ENCODE measurements around the gene IQSEC1.
A peak's percentile ranks its signal among the peaks of the same experiment; 100 is the strongest.

The IQSEC1 gene

DNA sequence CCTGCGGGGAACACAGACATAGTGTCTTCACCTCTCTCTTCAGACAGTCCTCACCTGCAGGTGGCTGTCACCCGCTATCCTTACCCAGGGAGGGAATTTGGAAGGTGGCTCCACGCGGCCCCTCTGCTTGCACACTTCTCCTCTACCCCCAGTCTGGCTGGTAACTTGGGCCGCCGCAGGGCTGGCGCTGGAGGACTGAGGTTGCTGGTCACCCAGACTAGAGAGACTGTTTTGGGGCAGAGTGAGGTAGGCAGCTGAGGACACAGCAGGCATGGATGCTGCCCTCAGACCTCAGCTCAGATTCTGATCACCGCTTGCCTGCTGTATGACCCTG lies 12.6 kb upstream of the IQSEC1 start:
- no peak for DNase-seq (ENCODE audit: low read depth)

DNA sequence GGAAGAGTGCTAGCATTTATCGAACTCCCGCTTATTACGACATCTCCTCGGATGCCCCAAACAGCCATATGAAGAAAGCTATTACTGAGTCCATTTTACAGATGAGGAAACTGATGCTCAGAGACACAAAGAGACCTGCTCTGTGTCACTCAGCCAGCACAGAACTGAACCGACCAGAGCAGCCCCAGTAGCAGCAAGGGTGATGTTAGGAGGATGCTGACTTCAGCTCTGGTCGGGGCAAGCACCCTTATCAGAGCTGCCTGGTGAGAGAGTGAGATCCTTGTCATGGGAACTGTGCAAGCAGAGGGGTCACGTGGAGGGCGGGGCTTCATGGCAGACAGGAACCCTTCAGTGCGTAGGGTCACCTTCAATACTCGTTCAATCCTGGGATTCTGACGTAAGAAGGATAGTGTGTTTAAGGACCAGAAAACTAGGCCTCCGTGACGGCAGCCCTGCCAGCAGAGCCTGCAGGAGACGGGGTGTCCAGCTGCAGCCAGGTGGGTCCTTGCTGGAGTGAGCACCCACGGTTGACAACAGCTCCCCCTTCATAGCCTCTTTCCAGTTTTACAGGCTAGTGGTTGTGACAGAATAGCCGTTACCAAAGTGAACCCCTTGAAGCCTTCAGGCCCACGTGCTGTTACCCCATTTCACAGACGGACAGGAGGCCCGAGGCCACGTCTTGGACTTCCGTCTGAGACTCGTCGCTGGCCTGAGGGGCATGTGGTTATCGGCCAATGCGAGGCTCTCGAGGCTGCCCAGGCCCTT lies 12.0 kb upstream of the IQSEC1 start:
- DNase-seq (ENCODE audit: low read depth): no peak

DNA sequence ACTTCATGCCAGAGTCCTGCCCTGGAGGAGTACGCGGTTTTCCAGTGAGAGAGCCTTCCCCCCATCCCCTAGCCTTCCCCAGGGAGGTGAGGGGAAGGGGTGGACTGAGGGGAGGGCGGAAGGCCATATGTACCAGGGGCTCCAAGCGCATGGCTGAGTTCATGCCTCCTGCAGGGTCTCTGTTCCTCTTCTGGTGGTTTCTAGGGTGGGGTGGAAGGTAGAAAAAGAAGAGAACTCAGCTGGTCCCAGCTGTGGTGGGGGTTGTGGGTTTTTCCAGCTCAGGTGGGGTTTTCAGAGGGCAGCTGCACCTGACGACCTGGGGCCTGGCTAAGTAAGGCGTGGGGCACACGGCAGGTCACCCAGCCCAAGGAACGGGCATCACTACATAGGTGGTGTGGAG lies 10.7 kb upstream of the IQSEC1 start:
- no peak for DNase-seq (ENCODE audit: low read depth)

DNA sequence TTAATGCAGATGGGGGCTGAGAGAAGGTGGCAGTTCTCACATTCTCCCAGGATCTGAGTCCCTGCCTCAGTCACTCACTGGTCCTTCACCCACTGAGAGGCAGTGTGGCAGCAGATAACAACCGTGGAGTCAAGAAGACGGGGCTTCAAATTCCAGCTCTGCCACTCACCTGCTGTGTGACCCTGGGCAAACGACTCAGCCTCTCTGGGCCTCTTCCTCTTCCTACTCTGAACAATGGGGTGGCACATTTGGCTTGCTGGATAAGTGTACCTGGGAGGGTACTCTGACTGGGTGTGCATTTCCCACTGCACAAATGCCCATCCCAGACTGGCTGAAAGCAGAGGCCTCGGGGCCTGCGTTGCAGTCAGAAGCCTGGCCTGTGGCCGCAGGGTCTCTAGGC lies 10.0 kb upstream of the IQSEC1 start:
- DNase-seq (ENCODE audit: low read depth): no peak

DNA sequence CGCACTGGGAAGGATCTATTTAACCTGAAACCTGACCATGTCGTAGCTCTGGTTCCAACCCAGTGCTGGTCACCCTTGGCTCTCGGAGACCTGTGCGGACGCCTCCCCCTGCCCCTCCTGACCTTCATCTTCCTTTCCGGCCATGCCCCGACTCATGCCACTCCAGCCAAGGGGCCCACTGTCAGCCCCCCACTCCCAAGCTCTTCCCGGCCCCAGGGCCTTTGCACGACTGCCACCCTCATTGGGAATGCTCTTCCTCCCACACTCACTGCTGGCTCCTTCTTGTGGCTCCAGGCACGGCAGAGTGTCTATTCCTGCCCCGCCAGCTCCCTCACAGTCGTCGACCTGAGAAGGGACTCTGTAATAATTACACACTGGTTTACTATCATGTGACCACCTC lies 9.4 kb upstream of the IQSEC1 start:
- DNase-seq (ENCODE audit: low read depth): no peak

DNA sequence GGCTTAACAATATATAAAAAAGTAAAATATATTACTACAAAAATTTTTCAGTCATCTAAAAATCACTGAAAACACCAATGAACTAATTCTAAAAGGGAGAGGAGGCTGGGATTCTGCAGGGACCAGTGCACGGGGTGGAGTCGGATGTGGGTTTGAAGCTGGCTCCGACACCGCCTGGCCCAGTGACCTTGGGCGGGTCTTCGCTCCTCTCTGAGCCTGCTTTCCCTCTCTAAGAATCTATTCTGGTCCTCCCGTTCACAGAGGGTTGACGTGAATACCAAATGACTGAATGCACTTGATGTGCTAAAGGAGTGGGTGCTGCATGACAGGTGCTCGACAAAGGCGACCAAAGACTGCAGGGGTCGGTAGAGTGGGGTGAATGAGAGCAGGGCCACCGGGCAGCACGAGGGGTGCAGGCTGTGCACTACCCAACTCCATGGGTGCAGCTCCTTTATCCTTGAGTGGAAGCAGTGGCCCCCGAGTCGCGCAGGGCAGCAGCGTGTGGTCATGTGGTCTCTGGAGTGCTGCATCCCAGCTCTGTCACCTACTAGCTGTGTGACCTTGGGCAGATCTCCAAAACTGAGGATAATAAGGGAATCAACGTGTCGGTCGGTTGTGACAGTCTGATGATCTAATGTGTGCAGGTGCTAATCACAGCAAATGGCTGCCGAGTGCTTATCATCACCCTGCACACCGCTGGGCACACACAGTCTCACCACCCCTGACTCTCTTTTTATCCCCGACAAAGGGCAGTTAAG lies 8.6 kb upstream of the IQSEC1 start:
- DNase-seq (ENCODE audit: low read depth): no peak

DNA sequence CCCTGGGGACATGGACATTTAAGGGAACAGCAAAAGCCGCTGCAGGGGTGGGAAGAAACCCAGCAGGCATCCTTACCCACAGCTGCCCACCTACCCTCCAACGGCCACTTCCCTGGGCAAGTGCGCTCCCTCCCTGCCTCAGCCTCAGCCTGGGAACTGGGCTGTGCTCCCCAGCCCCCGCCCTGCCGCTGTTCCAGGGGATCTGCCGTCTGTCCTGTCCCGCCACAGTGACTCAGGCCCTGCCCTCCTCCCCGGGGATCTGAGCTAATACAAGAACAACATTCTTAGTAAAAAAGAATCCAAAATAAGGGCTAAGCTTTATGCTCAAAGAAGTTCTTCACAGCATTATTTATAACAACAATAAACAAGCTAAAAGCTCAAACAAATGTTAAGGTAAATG lies 7.4 kb upstream of the IQSEC1 start:
- DNase-seq (ENCODE audit: low read depth): no peak

DNA sequence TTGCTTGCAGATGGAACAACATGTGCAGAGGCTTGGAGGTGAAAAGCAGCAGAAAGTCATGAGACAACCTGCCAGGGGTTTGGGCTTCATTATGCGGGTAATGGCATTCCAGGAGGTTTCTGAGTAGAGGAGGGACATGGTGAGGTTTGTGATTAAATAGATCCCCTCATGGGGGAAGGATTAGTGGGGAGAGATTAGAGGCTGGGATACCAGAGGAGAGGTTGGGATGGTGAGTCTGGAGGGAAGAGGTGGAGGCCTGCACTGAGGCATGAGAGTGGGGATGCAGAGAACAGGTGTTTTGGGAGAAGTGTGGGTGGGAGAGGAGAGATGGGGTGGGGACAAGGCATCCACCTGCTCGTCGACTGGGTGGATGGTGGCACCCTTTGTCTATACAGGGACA lies 6.8 kb upstream of the IQSEC1 start:
- no peak for DNase-seq (ENCODE audit: low read depth)

DNA sequence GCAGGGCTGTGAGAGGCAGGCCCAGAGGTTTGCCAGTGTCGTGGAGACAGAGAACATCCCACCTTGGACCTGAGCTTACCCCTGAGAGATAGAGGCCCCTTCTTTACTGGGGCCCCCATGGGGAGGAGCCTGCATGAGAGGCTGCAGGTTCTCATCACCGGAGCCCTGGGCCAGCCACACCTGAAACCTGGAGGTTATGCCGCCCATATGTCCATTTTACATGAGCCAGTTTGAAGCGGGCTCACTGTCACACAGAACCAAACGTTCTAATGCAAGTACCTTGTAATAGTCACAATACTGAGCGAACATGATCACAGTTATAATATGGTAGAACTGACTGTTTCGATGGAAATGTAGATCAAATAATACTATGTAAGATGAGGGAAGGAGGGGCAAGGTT lies 6.3 kb upstream of the IQSEC1 start:
- no peak for DNase-seq (ENCODE audit: low read depth)

DNA sequence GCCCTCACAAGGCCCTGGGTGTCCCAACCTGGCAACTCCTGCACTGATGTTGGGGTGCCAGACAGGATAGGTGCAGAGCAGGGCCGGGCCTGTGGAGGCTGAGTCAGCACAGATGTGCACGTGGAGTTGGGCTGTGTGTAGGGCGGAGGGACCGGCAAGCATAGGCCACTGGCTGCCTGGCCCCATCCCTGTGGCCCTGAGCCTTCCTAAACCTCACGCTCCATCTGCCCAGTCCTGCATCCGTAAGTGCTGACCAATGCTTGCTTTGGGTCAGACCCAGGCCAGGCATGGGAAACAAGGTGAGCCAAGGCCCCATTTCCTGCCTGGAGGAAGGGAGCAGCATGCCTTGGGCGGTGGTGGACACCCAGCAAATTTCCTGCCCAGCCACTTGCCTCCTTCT lies 5.8 kb upstream of the IQSEC1 start:
- no peak for DNase-seq (ENCODE audit: low read depth)

DNA sequence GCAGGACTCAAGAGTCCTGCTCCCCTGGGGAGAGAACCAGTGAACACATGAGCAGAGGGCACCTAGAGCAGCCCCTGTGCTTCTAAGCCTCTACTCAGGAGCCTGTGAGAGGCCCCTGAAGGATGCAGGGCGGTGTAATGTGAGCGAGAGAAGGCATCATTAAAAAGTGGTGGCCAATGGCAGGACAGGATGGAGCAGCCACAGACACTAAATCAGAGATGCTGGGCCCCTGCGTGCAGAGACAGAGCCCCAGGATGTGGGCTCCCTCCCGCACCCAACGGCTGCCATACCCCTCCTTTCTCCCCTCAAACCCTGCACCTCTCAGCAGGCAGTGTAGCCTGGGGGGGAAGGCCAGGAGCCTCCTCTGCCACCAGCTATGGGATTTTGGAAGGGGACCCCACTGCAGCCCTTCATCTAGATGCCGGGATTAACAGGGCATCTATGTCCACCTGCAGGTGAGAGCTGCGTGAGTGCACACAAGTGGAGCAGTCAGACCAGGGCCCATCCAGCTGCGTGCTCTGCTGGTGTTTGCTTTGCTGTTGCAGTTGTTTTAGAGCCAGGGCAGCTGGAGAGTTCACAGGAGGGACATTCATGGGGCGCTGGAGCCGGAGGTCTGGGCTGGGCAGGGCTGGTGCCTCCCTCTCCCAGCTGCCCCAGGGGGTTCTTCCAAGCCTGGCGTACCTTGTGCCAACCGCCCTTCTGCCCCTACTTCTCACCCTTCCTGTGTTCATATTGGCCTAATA lies 5.1 kb upstream of the IQSEC1 start:
- DNase-seq (ENCODE audit: low read depth): no peak

DNA sequence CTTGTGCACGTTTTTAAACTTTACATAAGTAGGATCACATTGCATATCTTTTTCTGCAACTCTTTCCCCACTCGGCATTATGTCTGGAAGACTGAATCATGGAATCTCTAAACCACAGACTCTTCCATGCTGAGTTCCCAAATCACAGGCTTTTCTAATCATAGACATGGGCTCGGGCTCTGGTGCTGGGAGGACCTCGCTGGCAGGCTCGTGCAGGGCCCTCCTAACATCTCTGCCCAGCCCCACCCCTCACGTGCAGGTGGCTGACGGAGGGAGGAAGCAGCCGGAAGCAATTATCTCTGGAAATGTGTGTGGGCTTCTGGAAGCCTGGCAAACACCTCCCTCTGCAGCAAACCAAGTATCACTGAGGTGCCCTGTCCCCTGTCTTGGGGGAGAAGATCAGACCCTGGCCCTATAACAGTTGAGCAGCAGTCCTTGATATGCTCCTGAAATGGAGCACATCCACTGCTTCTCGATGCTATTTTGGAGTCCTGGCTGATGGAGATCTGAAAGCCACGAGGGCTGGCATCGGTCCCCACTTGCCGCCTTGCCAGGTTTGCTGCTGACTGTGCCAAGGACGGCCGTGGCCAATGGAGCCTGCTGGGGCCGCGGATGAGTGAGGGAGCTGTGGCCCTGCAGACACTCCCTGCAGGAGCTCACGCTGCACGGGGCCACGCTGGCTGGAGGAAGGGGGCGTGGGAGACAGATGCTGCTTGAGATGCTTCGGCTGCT lies 4.4 kb upstream of the IQSEC1 start:
- DNase-seq (ENCODE audit: low read depth): no peak

DNA sequence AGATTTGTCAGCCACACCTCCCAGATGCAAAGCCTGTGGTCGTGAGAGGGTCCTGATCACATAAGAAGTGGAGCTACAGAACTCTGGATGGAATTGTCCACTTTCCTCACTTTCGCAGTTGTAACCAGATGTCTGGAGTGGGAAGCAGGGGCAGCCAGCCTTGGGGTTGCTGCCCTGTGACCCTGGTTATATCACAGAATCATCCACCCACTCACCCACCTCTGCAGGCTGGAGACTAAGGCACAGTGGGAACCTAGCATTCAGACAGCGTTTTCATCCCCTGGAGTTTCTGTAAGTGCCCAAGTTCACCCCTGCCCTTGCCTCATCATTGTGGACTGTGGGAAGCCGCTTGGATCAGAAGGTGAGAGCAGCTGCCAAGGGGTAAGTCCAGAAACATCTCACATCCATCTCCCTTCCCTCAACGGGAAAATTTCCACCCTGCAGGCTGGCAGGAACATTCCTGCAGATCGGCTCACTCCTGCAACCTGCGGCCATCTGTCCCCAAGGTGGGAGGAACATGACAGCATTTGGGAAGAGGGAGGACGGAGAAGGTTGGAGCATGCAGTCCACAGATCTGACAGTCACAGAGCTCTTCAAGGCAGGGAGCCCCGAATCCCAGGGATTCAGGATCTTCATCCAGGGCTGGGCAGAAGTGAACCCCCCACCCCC lies 2.9 kb upstream of the IQSEC1 start:
- no peak for DNase-seq (ENCODE audit: low read depth)

DNA sequence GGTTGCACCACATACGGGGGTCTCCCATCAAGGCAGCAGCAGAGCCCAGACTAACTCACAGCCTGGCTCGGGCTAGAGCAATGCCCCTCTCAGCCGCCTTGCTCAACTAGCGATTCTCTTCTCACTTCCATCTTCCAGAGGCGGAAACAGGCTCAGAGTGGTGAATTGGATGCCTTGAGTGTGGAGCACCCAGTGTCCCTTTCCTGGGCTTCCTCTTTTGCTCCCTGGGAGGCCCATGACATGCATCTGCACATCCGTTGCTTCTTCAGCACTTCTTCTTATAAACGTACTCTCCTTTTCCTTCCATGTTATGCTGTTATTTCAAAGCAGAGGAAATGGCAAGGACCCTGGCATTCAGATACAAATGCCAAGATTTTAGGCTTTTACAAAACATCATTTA lies 2.1 kb upstream of the IQSEC1 start:
- no peak for DNase-seq (ENCODE audit: low read depth)

DNA sequence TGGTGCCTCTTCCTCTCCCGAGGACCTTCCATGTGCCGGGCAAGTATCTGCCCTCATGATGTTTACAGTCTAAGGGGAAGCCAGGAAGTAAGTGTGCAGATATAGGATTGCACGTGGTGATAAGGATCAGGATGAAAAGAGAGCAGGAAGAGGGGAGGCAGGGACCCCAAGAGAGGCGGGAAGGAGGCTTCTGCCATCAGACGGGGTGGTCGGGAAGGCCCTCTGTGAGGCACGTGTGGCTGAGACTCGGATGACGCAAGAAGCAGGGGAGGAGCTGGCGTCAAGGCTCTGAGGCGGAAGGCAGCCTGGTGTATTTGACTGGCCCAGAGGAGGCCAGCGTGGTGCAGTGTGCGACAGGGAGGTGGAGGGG lies 762 bp upstream of the IQSEC1 start:
- DNase-seq (ENCODE audit: low read depth): no peak

DNA sequence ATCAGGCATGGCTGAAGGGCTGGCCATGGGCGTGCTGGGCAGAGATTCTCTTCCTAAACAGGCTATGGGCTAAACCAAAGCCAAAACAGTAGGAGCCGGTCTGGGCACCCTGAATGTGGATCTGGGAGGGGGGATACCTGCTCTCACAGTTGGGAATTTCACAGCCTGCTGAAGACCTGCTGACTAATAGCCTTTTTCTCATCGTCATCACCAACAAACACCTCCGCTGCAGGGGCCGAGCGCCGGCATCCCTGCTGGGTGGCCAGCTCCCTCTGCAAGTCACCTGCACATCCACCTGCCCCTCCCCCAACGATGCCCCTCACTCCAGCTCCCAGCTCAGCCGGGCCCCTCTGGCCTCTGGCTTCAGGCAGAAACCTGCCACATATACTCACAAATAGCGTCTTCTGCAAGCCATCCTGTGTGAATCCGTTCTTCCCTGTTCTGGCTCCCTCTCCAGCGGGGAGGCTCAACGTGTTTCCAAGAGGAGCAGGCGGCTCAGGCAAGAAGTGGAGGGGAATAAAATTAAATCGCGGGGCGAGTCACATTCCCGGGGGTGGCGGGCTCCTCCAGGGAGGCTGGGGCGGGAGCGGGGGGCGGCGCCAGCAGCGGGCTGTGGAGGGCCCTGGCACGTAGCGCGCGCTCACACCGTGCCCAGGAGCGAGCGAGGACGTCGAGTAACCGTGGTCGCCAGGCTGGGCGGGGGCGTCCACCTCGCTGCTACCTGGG lies 466 bp downstream of the IQSEC1 start:
- DNase-seq (ENCODE audit: low read depth): no peak

DNA sequence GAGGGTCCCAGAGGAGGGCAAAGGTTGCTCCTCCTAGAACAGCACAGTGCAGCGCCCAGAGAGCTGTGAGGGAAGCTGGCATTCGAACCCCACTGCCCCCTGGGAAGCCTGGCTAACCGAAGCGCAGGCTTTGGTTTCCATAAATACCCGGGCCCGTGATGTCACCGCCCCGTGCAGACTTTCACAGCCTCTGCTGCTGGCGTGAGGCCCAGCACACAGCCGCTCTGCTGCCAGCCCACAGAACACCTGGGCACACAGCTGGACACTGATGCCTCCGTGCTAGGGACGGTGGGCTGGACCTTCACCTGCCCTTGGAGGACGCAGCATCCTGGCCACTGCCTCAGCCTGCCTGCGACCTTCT lies 1.0 kb downstream of the IQSEC1 start:
- DNase-seq (ENCODE audit: low read depth): no peak

DNA sequence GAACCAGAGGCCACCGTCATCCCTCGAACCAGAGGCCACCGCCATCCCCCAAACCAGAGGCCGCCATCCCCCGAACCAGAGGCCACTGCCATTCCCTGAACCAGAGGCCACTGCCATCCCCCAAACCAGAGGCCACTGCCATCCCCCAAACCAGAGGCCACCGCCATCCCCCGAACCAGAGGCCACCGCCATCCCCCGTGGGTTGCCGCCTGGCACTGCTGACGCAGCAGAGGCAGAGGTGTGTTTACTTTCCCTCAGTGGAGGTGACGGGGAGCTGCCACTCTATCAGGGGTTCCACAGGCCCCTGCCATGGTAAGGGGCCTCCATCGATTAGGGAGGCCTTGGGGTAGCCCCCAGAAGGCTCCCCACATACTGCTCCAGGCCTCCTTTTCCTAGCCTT lies 1.5 kb downstream of the IQSEC1 start:
- DNase-seq (ENCODE audit: low read depth): no peak

DNA sequence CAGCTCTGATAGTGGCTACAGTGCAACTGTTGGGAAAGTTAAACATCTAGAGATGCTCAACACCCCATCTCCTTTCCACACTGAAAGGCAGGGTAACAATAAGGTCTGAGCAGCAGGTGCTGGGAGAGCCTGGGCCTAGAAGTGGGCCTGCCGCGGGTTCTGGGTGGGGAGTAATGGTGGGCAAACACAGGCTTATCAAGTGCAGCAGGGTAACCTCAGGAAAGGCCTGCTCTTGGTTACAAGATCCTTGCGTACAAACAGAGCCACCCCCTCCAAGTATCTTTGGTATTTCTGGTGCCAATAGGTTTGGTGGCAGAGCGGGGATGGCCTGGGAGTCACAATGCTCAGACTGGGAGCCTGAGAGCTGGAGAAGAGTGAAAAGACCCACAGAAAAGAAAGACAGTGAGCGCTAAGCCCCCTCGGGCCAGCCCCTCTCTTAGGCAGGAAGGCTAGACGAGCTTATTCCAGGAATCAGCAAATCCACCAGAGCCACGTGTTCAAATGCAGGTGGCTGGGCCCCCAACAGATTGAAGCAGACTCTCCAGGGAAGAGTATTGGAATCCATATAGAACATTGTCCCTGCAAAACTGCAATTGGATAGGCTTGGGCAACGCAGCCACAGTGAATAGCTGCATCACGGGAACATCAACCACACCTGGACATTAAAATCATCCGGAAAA lies 2.7 kb downstream of the IQSEC1 start:
- no peak for DNase-seq (ENCODE audit: low read depth)

DNA sequence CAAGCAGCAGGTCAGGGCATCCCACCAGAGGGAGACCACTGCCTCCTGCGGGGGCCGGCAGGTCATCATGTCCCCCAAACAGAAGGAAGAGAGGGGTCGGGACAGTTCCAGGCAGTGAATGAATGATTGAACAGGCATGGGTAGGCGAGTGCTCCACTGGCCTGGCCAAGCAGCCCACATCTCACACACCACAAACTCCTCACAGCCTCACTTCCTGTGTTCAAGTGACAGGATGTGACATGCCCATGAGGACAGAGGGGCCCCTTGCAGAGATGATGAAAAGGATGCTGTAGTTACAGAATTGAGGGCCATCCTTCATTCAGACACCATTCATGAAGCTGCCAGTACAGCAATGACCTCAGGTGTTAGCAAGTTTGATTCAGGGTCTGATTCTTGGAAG lies 3.7 kb downstream of the IQSEC1 start:
- peak; percentile 29 for DNase-seq (ENCODE audit: low read depth)
